GM18873 (cell line): ENCODE data around the gene SCMH1.

Source experiments
- ATAC-seq: cut with Tn5 transposase; IDR thresholded peaks from one replicate; pipeline ENCODE4 v1.9.1; 2021; ENCODE audit warnings: mild to moderate bottlenecking, moderate library complexity, moderate number of reproducible peaks; ENCODE audit not compliant: unreplicated experiment, low FRiP score

SCMH1 gene

GRCh38 chr1:40984531-40984930, 257.6 kb downstream of the SCMH1 start:
- no peak for ATAC-seq

DNA sequence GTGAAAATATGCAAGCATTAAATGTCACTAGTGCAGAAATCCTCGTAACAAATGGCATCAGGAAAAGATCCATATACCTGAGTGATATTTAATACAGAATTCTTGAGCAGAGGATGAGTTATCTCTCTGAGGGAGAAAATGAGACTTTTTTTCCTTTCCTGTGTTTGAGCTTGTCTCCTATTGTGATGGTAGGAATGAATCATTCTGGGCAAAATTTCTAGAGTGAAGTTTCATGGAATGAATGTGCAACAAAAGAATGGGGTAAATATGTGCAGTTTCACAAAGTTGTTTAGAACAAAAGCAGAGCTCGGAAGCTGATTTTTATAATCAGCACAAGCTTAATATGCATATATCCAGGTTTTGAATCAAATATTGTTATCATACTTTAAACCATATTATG, 258.0 kb downstream of the SCMH1 start:
- ATAC-seq: no peak

DNA sequence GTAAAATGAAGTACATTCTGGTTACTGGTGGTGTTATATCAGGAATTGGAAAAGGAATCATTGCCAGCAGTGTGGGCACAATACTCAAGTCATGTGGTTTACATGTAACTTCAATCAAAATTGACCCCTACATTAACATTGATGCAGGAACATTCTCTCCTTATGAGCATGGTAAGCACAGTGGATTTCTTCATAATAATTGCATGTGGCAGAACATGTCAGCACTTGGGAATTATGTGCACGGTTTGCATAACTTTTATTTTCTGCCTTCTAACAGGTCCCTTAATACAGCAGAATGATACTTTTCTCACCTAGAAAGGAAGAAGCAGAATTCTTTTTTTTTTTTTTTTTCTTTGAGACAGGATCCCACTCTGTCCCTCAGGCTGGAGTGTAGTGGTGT, 258.8 kb downstream of the SCMH1 start:
- no peak for ATAC-seq

- ATAC-seq: no peak
Observed at GRCh38 chr1:40982721-40983120, 259.4 kb downstream of the SCMH1 start.

- no peak for ATAC-seq
Observed at GRCh38 chr1:40981691-40982448, 260.2 kb downstream of the SCMH1 start.

GRCh38 chr1:40980453-40981121, 261.5 kb downstream of the SCMH1 start:
- ATAC-seq: no peak

GRCh38 chr1:40980068-40980452, 262.0 kb downstream of the SCMH1 start:
- ATAC-seq: peak; percentile 19

- peak; percentile 76 for ATAC-seq
Observed at GRCh38 chr1:40979241-40980067, 262.7 kb downstream of the SCMH1 start, which contains the start of gene CTPS1. TSS of gene CTPS1 (plus strand) at chr1:40979696. CDS start at chr1:40983291, 3,595 bp downstream.

DNA sequence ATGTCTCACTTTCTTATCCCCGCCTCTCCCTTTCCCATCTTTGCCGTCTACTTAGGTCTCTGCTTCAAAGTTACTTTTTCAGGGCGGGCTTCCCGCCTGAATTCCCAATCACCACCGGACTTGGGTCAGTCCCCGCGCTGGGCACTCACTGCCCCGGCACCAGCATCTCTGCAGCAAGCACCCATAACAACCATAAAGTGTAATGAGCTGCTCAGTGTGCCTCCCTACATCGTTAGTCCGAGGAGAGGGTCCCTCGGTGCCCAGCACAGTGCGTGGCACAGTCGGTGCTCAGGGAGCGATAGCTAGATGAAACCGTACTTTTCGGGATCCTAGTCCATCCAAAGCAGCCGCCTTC, 263.2 kb downstream of the SCMH1 start:
- ATAC-seq: no peak

- ATAC-seq: no peak
Observed at GRCh38 chr1:40977716-40978115, 264.4 kb downstream of the SCMH1 start.
